Panc1 (cell line): ENCODE measurements around the gene SAMD4A. TPM values are rescaled to one million over a fixed set of nuclear protein-coding genes. Genes with fewer than 3 reads are reported as not detected.

Experiments
- ATAC-seq: fragments of 200-7000 bp; cut with Tn5 transposase; 2 replicates; pipeline ENCODE4 v1.9.1; 2020; ENCODE audit warnings: mild to moderate bottlenecking, moderate library complexity
- BruUV-seq: library from RNA; stranded (reverse); fragments of 400-500 nt; replicated peaks from 2 replicates; lab custom pipeline; 2021; lab: Mats Ljungman, UMichigan
- CTCF ChIA-PET: fragments of 300-600 bp; sonication (Branson Sonifier 250); formaldehyde crosslinking; loops from one replicate; lab custom pipeline; 2022; ENCODE audit warnings: antibody characterized with exemption; lab: Charles Lee
- POLR2A ChIA-PET: fragments of 300-600 bp; sonication (Branson Sonifier 250); formaldehyde crosslinking; loops from one replicate; lab custom pipeline; 2022; ENCODE audit warnings: antibody characterized with exemption; lab: Charles Lee
- DNase-seq: peaks from one replicate; pipeline ENCODE4 v3.0.0-alpha.2; 2010; ENCODE audit warnings: low read depth, low spot score
- H3K27ac ChIP-seq: 2 replicates; pipeline ENCODE4 v1.5.1; 2011; ENCODE audit warnings: mild to moderate bottlenecking, low read length, inconsistent platforms
- H3K27me3 ChIP-seq: fragments of 200-500 bp; sonication (Bioruptor generic); 2 replicates; pipeline ENCODE4 v1.6.0; 2014; ENCODE audit warnings: low read length, inconsistent platforms; ENCODE audit not compliant: control insufficient read depth, insufficient read depth
- H3K36me3 ChIP-seq: fragments of 200-500 bp; sonication (Bioruptor generic); 2 replicates; pipeline ENCODE4 v1.5.1; 2014; ENCODE audit warnings: inconsistent platforms, mild to moderate bottlenecking, low read length, moderate library complexity; ENCODE audit not compliant: control insufficient read depth, insufficient read depth
- H3K4me1 ChIP-seq: 2 replicates; pipeline ENCODE4 v1.5.1; 2011; ENCODE audit warnings: inconsistent platforms, mild to moderate bottlenecking, low read length, moderate library complexity; ENCODE audit not compliant: control insufficient read depth, insufficient read depth
- H3K4me3 ChIP-seq, 2 experiments: 2 replicates each; pipeline ENCODE4 v1.5.1; 2011 to 2012; ENCODE audit warnings: low read depth in 2 of 2, low read length in 2 of 2, mild to moderate bottlenecking in 2 of 2, inconsistent platforms in 1 of 2, moderate library complexity in 1 of 2
- H3K9me3 ChIP-seq: fragments of 200-500 bp; sonication (Bioruptor generic); 2 replicates; pipeline ENCODE4 v1.5.1; 2014; ENCODE audit warnings: low read depth, mild to moderate bottlenecking, inconsistent platforms, low read length, moderate library complexity; ENCODE audit not compliant: control insufficient read depth, insufficient read depth
- CTCF ChIP-seq: fragments of 450-650 bp; IDR thresholded peaks from 2 replicates; pipeline ENCODE4 v1.5.1; 2017; ENCODE audit warnings: mild to moderate bottlenecking
- POLR2AphosphoS5 ChIP-seq: IDR thresholded peaks from 2 replicates; pipeline ENCODE4 v1.6.1; 2012; ENCODE audit warnings: mild to moderate bottlenecking, low read depth, low read length, moderate library complexity
- REST ChIP-seq, 2 experiments: IDR thresholded peaks; 2 replicates each; pipeline ENCODE4 v1.6.1; 2011 to 2012; ENCODE audit warnings: low read depth in 2 of 2, control low read depth in 1 of 2, low read length in 1 of 2, mild to moderate bottlenecking in 1 of 2, moderate library complexity in 1 of 2; ENCODE audit not compliant: insufficient read depth in 1 of 2
- SIN3A ChIP-seq: IDR thresholded peaks from 2 replicates; pipeline ENCODE4 v1.6.1; 2012; ENCODE audit warnings: low read depth, mild to moderate bottlenecking, low read length, moderate library complexity, borderline replicate concordance; ENCODE audit not compliant: insufficient read depth
- TCF7L2 ChIP-seq: IDR thresholded peaks from 2 replicates; pipeline ENCODE4 v1.6.1; 2011; ENCODE audit warnings: mild to moderate bottlenecking, low read depth, low read length, inconsistent platforms
- in situ Hi-C: cut with HindIII; loops from 2 replicates; pipeline ENCODE4 v1.10.0; 2016; ENCODE audit warnings: low sequenced_read_pairs, low pct_unique_long_range_greater_than_20kb
- intact Hi-C: fragments of 100-400 bp; cut with micrococcal nuclease; formaldehyde crosslinking; loops from one replicate; pipeline ENCODE4 v1.10.0; 2022; ENCODE audit not compliant: unreplicated experiment
- total RNA-seq: library from RNA; stranded (reverse); gene quantifications from one replicate; pipeline ENCODE4 v1.2.1, GENCODE V29; 2021; ENCODE audit not compliant: unreplicated experiment

Gene SAMD4A
- total RNA-seq, 1 experiment from 2014 or later, result 15.2 TPM

DNA sequence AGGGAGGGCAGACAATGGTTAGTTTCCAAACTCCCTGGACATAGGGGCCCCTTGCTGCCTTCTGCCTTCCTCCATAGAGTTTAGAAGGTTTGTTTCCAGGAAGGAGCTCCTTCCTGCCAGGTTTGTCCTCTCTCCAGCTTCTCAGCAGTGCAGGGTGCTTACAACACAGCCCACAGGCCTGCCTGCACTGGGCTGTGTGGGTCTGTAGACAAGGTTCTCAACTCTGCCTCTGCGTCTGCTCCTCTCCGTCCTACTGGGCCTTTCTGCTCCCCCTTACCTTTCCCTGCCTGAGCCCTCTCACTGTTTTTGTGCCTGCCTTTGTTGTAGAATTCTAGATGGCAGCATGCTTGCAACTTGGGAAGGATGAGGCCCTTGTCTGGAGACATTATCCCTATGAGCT, 124.0 kb downstream of the SAMD4A start:
- ChIA-PET POLR2A (interaction anchor here (0.6 kb wide), 1 partner anchor 51 kb away, joined by 8 read pairs; no protein-coding TSS in a partner anchor), CTCF (interaction anchor here (0.6 kb wide), 3 partner anchors 22 to 150 kb away, joined by 4 to 6 read pairs (median 4); no protein-coding TSS in a partner anchor)
- H3K4me1 ChIP-seq, result no peaks in the 10 kb centered on the region
- H3K4me3 ChIP-seq, result no peak overlapping the region
- TF ChIP-seq REST (IDR thresholded peaks at IDR 0.05; ENCODE audit: insufficient read depth in 1 of 2, low read depth in 2 of 2, low read length in 1 of 2), result no peak
- TF ChIP-seq POLR2AphosphoS5, result no peak
- no peak for TF ChIP-seq SIN3A
- TF ChIP-seq TCF7L2, result no peak
- no peak for TF ChIP-seq CTCF
- ATAC-seq (no peak), DNase-seq (no peak)
- no TSS peak for BruUV-seq
- no peaks in the 10 kb centered on the region for H3K27me3 ChIP-seq
- no peaks in the 10 kb centered on the region for H3K9me3 ChIP-seq
- no peak overlapping the region for H3K27ac ChIP-seq
- in situ Hi-C loops (no loop called here), intact Hi-C loops (loop anchor here (2.0 kb wide), 1 partner anchor 122 kb away; no protein-coding TSS in a partner anchor)
- no peaks in the 10 kb centered on the region for H3K36me3 ChIP-seq

DNA sequence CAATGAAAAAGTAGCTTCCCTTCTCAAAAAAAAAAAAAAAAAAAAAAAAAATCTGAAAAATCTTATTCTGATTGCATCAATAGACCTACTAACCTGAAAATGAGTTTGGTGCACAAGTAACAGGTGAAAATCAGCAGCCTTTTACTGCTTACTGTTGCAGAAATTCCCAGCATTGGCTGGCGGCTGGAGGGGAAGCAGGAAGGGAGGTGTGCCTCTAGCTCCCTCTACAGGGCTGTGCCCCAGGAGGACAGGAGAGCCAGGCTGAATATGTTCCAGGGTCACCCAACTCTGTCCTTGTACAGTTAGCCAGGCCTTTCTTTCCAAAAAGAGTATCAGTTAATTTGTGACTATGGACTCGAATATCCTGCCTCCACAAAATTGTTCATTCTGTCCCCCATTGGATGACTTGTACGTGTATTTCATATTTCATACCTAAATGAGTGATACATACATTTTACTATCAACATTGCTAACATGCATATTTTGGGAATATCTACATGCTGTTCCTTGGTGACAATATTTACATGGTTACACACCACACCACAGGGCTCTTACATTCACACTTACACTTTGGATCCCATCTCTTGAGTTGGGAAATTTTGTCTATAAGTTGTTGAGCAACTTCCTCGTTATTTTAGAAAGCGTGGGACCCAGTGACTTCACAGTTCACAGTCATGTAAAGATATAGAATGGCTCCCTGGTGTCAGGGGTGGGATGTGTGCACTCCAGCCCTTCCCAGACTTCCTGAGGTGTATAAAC, 124.8 kb downstream of the SAMD4A start:
- Histone ChIP-seq H3K4me3 (no peak overlapping the region), H3K27ac (no peak overlapping the region), H3K27me3 (no peaks in the 10 kb centered on the region), H3K4me1 (no peaks in the 10 kb centered on the region), H3K9me3 (no peaks in the 10 kb centered on the region), H3K36me3 (no peaks in the 10 kb centered on the region)
- POLR2A ChIA-PET, result interaction anchor here (0.6 to 0.7 kb wide), 2 partner anchors 52 to 81 kb away, joined by 8 to 13 read pairs; no protein-coding TSS in a partner anchor
- ATAC-seq (peak; percentile 93), DNase-seq (peak; percentile 59)
- intact Hi-C loops (loop anchor here (2.0 kb wide), 1 partner anchor 123 kb away; no protein-coding TSS in a partner anchor), in situ Hi-C loops (no loop called here)
- CTCF ChIA-PET, result interaction anchor here (0.6 kb wide), 2 partner anchors 100 to 151 kb away, joined by 4 to 6 read pairs; no protein-coding TSS in a partner anchor
- no TSS peak for BruUV-seq
- TF ChIP-seq SIN3A (no peak), POLR2AphosphoS5 (no peak), TCF7L2 (no peak), CTCF (peak; percentile 87)
